Endothelial cell of umbilical vein (primary cell): ENCODE data around the gene CASP10.

ENCODE experiments used
- CTCF ChIP-seq, 2 donors: IDR thresholded peaks; 1 replicate in 1 of 2; 2 replicates in 1 of 2; pipeline ENCODE4 v1.5.1; 2011; ENCODE audit warnings: low read length in 2 of 2, mild to moderate bottlenecking in 2 of 2, moderate library complexity in 2 of 2, control low read depth in 1 of 2, inconsistent platforms in 1 of 2, low read depth in 1 of 2; ENCODE audit not compliant: insufficient read depth in 1 of 2; ENCODE audit errors: extremely low read depth in 1 of 2
- EZH2 ChIP-seq: IDR thresholded peaks from 2 replicates; pipeline ENCODE4 v1.6.1; 2012; ENCODE audit warnings: borderline replicate concordance, low read depth, mild to moderate bottlenecking, moderate library complexity, low read length, inconsistent platforms; ENCODE audit not compliant: severe bottlenecking
- FOS ChIP-seq: IDR thresholded peaks from 2 replicates; pipeline ENCODE4 v1.6.1; 2011; ENCODE audit warnings: mild to moderate bottlenecking, low read length, moderate library complexity, borderline replicate concordance; ENCODE audit not compliant: insufficient read depth
- MAX ChIP-seq: IDR thresholded peaks from 2 replicates; pipeline ENCODE4 v1.6.1; 2011; ENCODE audit not compliant: insufficient read depth, insufficient read length
- MYC ChIP-seq: IDR thresholded peaks from one replicate; pipeline ENCODE4 v1.6.1; 2011; ENCODE audit warnings: mild to moderate bottlenecking, low read depth, low read length
- POLR2A ChIP-seq: IDR thresholded peaks from 2 replicates; pipeline ENCODE4 v1.6.1; 2012; ENCODE audit warnings: low read depth, mild to moderate bottlenecking, control low read depth, low read length
- POLR2AphosphoS5 ChIP-seq: IDR thresholded peaks from 2 replicates; pipeline ENCODE4 v1.6.1; 2012; ENCODE audit warnings: low read depth, mild to moderate bottlenecking, control low read depth, low read length, moderate library complexity; ENCODE audit not compliant: insufficient read depth

GRCh38 chr2:201200345-201200744, 17.4 kb downstream of the CASP10 start:
- TF ChIP-seq EZH2: no peak
- no peak for TF ChIP-seq POLR2AphosphoS5
- no peak for TF ChIP-seq POLR2A
- no peak for TF ChIP-seq CTCF (IDR thresholded peaks at IDR 0.05; ENCODE audit: extremely low read depth in 1 of 2, insufficient read depth in 1 of 2, low read depth in 1 of 2, low read length in 2 of 2)
- TF ChIP-seq FOS: no peak
- no peak for TF ChIP-seq MAX
- TF ChIP-seq MYC: no peak
